K562 (cell line): ENCODE data around the gene PPP2R1A. TPM values are rescaled to one million over a fixed set of nuclear protein-coding genes. Genes with fewer than 3 reads are reported as not detected.

Experiments
- ATAC-seq: fragments of 200-7000 bp; cut with Tn5 transposase; 3 replicates; pipeline ENCODE4 v1.9.1; 2020; ENCODE audit warnings: moderate library complexity
- Bru-seq: library from RNA; stranded (reverse); fragments of 400-500 nt; gene quantifications from one replicate; lab custom pipeline; 2021; lab: Mats Ljungman, UMichigan
- BruChase-seq, 2 experiments: library from RNA; stranded (reverse); fragments of 400-500 nt; gene quantifications; one replicate each; lab custom pipeline; 2021; lab: Mats Ljungman, UMichigan
- BruUV-seq: library from RNA; stranded (reverse); fragments of 400-500 nt; replicated peaks from 2 replicates; lab custom pipeline; 2021; lab: Mats Ljungman, UMichigan
- CTCF ChIA-PET: fragments of 300-600 bp; formaldehyde crosslinking; extraction: SDS; loops from one replicate; lab custom pipeline; 2021; ENCODE audit warnings: low intra/inter-chr PET ratio; lab: Yijun Ruan, JAX
- POLR2A ChIA-PET: fragments of 300-600, 350-650 bp; sonication (Branson Sonifier 250); formaldehyde crosslinking; extraction: SDS; loops from one replicate; lab custom pipeline; 2021; ENCODE audit warnings: antibody characterized with exemption, inconsistent platforms; lab: Yijun Ruan, JAX
- DNase-seq, 4 experiments: peaks; one replicate each; pipeline versions ENCODE4 v3.0.0 to v3.0.0-alpha.2; 2011 to 2018; ENCODE audit warnings: low spot score in 3 of 4, mixed read lengths in 3 of 4; ENCODE audit errors: extremely low read depth in 1 of 4
- FAIRE-seq: peaks from 2 replicates; lab custom pipeline; 2011; peaks lifted over from hg19 to GRCh38; lab: Jason Lieb, UNC
- H2AFZ ChIP-seq: 2 replicates; pipeline ENCODE4 v1.6.0; 2011; ENCODE audit warnings: low read depth, low read length, control low read depth, inconsistent platforms
- H3K27ac ChIP-seq: fragments of 200-600 bp; 3 replicates; pipeline ENCODE4 v1.8.0; 2011; ENCODE audit warnings: low read depth, mild to moderate bottlenecking, control low read depth, inconsistent platforms, low read length, moderate library complexity, mixed read lengths; ENCODE audit errors: extremely low read depth
- H3K27me3 ChIP-seq, 2 experiments: fragments of 300-600 bp in 1 of 2; 2 replicates in 1 of 2; 3 replicates in 1 of 2; pipeline versions ENCODE4 v1.6.0 to v1.8.0; 2011; ENCODE audit warnings: inconsistent platforms in 2 of 2, low read length in 2 of 2, mild to moderate bottlenecking in 1 of 2, mixed read lengths in 1 of 2, moderate library complexity in 1 of 2; ENCODE audit not compliant: control insufficient read depth in 2 of 2, insufficient read depth in 2 of 2
- H3K36me3 ChIP-seq: fragments of 300-600 bp; 3 replicates; pipeline ENCODE4 v1.8.0; 2011; ENCODE audit warnings: mild to moderate bottlenecking, low read length, inconsistent platforms; ENCODE audit not compliant: control insufficient read depth, insufficient read depth
- H3K4me1 ChIP-seq, 2 experiments: fragments of 200-600 bp in 1 of 2; replicated peaks in 1 of 2; 2 replicates in 1 of 2; 3 replicates in 1 of 2; pipeline versions ENCODE4 v1.5.1 to v1.8.0; 2011; ENCODE audit warnings: inconsistent platforms in 2 of 2, low read length in 2 of 2, mild to moderate bottlenecking in 1 of 2, mixed read lengths in 1 of 2, moderate library complexity in 1 of 2; ENCODE audit not compliant: control insufficient read depth in 2 of 2, insufficient read depth in 2 of 2
- H3K4me2 ChIP-seq: 2 replicates; pipeline ENCODE4 v1.6.1; 2011; ENCODE audit warnings: low read length, control low read depth, inconsistent platforms, mixed read lengths; ENCODE audit not compliant: insufficient read depth
- H3K4me3 ChIP-seq: fragments of 200-600 bp; sonication (generic), shearing (Covaris generic); 2 replicates; pipeline ENCODE4 v1.5.1; 2016; ENCODE audit warnings: control low read depth, inconsistent platforms
- H3K79me2 ChIP-seq: fragments of 200-600 bp; 3 replicates; pipeline ENCODE4 v1.8.0; 2011; ENCODE audit warnings: low read length, inconsistent platforms; ENCODE audit not compliant: control insufficient read depth, insufficient read depth
- H3K9ac ChIP-seq, 2 experiments: 2 replicates each; pipeline versions ENCODE4 v1.6.0 to v1.6.1; 2011; ENCODE audit warnings: low read depth in 2 of 2, low read length in 2 of 2, control low read depth in 1 of 2, inconsistent platforms in 1 of 2, mild to moderate bottlenecking in 1 of 2, mixed read lengths in 1 of 2; ENCODE audit not compliant: insufficient read depth in 1 of 2
- H3K9me1 ChIP-seq: one replicate; pipeline ENCODE4 v1.6.0; 2011; ENCODE audit warnings: inconsistent platforms, mild to moderate bottlenecking, low read length, moderate library complexity; ENCODE audit not compliant: control insufficient read depth, insufficient read depth
- H3K9me3 ChIP-seq: replicated peaks from 2 replicates; pipeline ENCODE4 v1.5.1; 2011; ENCODE audit warnings: low read depth, low read length, inconsistent platforms; ENCODE audit not compliant: control insufficient read depth, insufficient read depth
- H4K20me1 ChIP-seq: replicated peaks from 2 replicates; pipeline ENCODE4 v1.6.1; 2011; ENCODE audit warnings: low read length, inconsistent platforms, mixed read lengths; ENCODE audit not compliant: control insufficient read depth, insufficient read depth
- BRD4 ChIP-seq: fragments of 200-600 bp; sonication (generic); IDR thresholded peaks from 2 replicates; pipeline ENCODE4 v1.6.1; 2017; ENCODE audit warnings: inconsistent platforms
- CTBP1 ChIP-seq: fragments of 450-650 bp; IDR thresholded peaks from 2 replicates; pipeline ENCODE4 v1.6.1; 2016; ENCODE audit warnings: borderline replicate concordance
- ETV5 ChIP-seq: sonication (generic); formaldehyde crosslinking; IDR thresholded peaks from 2 replicates; pipeline ENCODE4 v1.4.0; 2020; ENCODE audit warnings: low read depth, mild to moderate bottlenecking, missing genetic modification reagents
- NR4A1 ChIP-seq, 2 experiments: fragments of 250-450 bp in 1 of 2; fragments of 450-650 bp in 1 of 2; sonication (Bioruptor Pico) in 1 of 2; IDR thresholded peaks; 2 replicates each; pipeline versions ENCODE4 v1.4.0 to v1.6.1; 2016 to 2020; ENCODE audit warnings: mild to moderate bottlenecking in 2 of 2, missing compliant biosample characterization in 1 of 2, missing genetic modification characterization in 1 of 2, moderate library complexity in 1 of 2
- PKNOX1 ChIP-seq: fragments of 450-650 bp; IDR thresholded peaks from 2 replicates; pipeline ENCODE4 v1.6.1; 2016
- POLR3G ChIP-seq: IDR thresholded peaks from 2 replicates; pipeline ENCODE4 v1.6.1; 2011; ENCODE audit not compliant: insufficient read length, insufficient replicate concordance; ENCODE audit errors: extremely low read depth
- RBM25 ChIP-seq: fragments of 200-400 bp; formaldehyde crosslinking; IDR thresholded peaks from 2 replicates; pipeline ENCODE4 v1.6.1; 2018; ENCODE audit warnings: low read length, low read depth, moderate library complexity; ENCODE audit not compliant: severe bottlenecking
- ZNF263 ChIP-seq: sonication (generic); formaldehyde crosslinking; IDR thresholded peaks from 2 replicates; pipeline ENCODE4 v1.8.0; 2022; ENCODE audit warnings: mild to moderate bottlenecking, missing genetic modification reagents, borderline replicate concordance
- ZNF740 ChIP-seq, 3 experiments: fragments of 200-800 bp in 1 of 3; sonication (Bioruptor generic) in 1 of 3; sonication (generic) in 1 of 3; formaldehyde crosslinking in 1 of 3; IDR thresholded peaks; 2 replicates each; pipeline versions ENCODE4 v1.6.1 to v1.8.0; 2016 to 2022; ENCODE audit warnings: mild to moderate bottlenecking in 2 of 3, missing compliant biosample characterization in 2 of 3, missing genetic modification characterization in 2 of 3, missing genetic modification reagents in 1 of 3
- WGBS: fragments of 100-300 bp; shearing (Covaris generic); methylation state at CpG from one replicate; pipeline ENCODE4 v1.1.6; 2016; ENCODE audit warnings: low coverage, mixed read lengths; ENCODE audit not compliant: insufficient coverage; ENCODE audit errors: missing lambda C conversion rate; 5-methylcytosine and 5-hydroxymethylcytosine counted together
- in situ Hi-C: fragments of 300-500 bp; cut with MboI; formaldehyde crosslinking; loops from 4 replicates; pipeline ENCODE4 v1.15.0; 2018; ENCODE audit warnings: inconsistent platforms, mixed read lengths
- intact Hi-C: fragments of 100-400 bp; cut with micrococcal nuclease; formaldehyde crosslinking; loops from 2 replicates; pipeline ENCODE4 v1.14.2; 2022
- long read RNA-seq, 3 experiments: library from polyadenylated mRNA in 2 of 3; library from RNA in 1 of 3; unstranded in 2 of 3; stranded (forward) in 1 of 3; transcript quantifications; one replicate each; pipeline ENCODE4 v2.0.0, GENCODE V29; 2019 to 2022
- polyA minus RNA-seq, 3 experiments: library from RNA; depleted of rRNA, polyadenylated mRNA; stranded (reverse); fragments of >200 nt; gene quantifications; 2 replicates each; pipeline ENCODE4 v1.2.3, GENCODE V29; 2011
- polyA plus RNA-seq, 8 experiments: library from polyadenylated mRNA; depleted of rRNA in 4 of 8; stranded (reverse) in 5 of 8; unstranded in 3 of 8; fragments of >200 nt; fragmentation: Nextera tagmentation in 2 of 8; fragmentation: Illumina TruSeq in 1 of 8; extraction: Ambion mirVana in 2 of 8; extraction: Trizol in 1 of 8; gene quantifications; 2 replicates each; pipeline versions ENCODE4 v1.2.1 to v1.2.3, GENCODE V29; 2011 to 2014; ENCODE audit warnings: inconsistent platforms in 1 of 8, missing spikeins in 1 of 8
- total RNA-seq, 7 experiments: library from RNA; depleted of rRNA in 6 of 7; stranded (reverse); fragments of >200 nt in 6 of 7; fragmentation: Illumina TruSeq in 2 of 7; extraction: Trizol in 2 of 7; gene quantifications; 2 replicates each; pipeline versions ENCODE4 v1.2.1 to v1.2.3, GENCODE V29; 2011 to 2021; ENCODE audit warnings: low replicate concordance in 1 of 7

Gene PPP2R1A
- 81.8 and 144 TPM in 2 replicates for total RNA-seq (2011; cell fraction: chromatin; rRNA removed; ENCODE audit: low replicate concordance)
- 101 and 118 TPM in 2 replicates for total RNA-seq (2011; cell fraction: nucleolus; rRNA removed)
- total RNA-seq (2011; cell fraction: nucleoplasm; rRNA removed) = 97.3 and 106 TPM in 2 replicates
- total RNA-seq (2014; rRNA removed) (70.1 and 109 TPM in 2 replicates), total RNA-seq (2014; rRNA removed; fragmentation: Illumina TruSeq; extraction: Trizol) (57.1 and 82.6 TPM in 2 replicates), total RNA-seq (2015; rRNA removed; fragmentation: Illumina TruSeq; extraction: Trizol) (60.4 and 62.8 TPM in 2 replicates), total RNA-seq (2021) (203 and 211 TPM in 2 replicates), polyA plus RNA-seq (2011; rRNA removed) (76.1 and 136 TPM in 2 replicates), polyA plus RNA-seq (2014; fragmentation: Illumina TruSeq; extraction: Trizol) (151 and 153 TPM in 2 replicates), polyA plus RNA-seq (2014; fragmentation: Nextera tagmentation; extraction: Ambion mirVana) (10 to 100 TPM; 10.1 to 16.0 TPM), polyA plus RNA-seq (2014; rRNA removed) (64.3 and 73.6 TPM in 2 replicates), polyA minus RNA-seq (2011; rRNA and poly(A)+ RNA removed) (119 and 129 TPM in 2 replicates), Bru-seq, nascent RNA (percentile 85 among the genes with signal in this experiment), BruChase-seq, experiment 1, labeled RNA remaining after a 2-hour chase (percentile 85 among the genes with signal in this experiment), BruChase-seq, experiment 2, labeled RNA remaining after a 6-hour chase (percentile 82 among the genes with signal in this experiment)
- 94.5 and 135 TPM in 2 replicates for polyA plus RNA-seq (2011; cell fraction: cytosol; rRNA removed)
- polyA plus RNA-seq (2011; cell fraction: nucleus; rRNA removed) = 73.6 and 105 TPM in 2 replicates
- 164 and 276 TPM in 2 replicates for polyA plus RNA-seq (2012)
- 148 and 155 TPM in 2 replicates for polyA minus RNA-seq (2011; cell fraction: cytosol; rRNA and poly(A)+ RNA removed)
- polyA minus RNA-seq (2011; cell fraction: nucleus; rRNA and poly(A)+ RNA removed) = 49.5 and 68.0 TPM in 2 replicates
- long read RNA-seq, experiment 1, full-length matches to known transcripts = 437 of 825 reads
- long read RNA-seq, experiment 1, partial matches to known transcripts = 364 of 825 reads
- long read RNA-seq, experiment 1, other reads (novel, unspliced or antisense) = 24 of 825 reads
- long read RNA-seq, experiment 2, full-length matches to known transcripts = 154 of 236 reads
- long read RNA-seq, experiment 2, partial matches to known transcripts = 45 of 236 reads
- long read RNA-seq, experiment 2, other reads (novel, unspliced or antisense) = 37 of 236 reads
- long read RNA-seq, experiment 3, full-length matches to known transcripts = 308 of 332 reads
- long read RNA-seq, experiment 3, partial matches to known transcripts = 13 of 332 reads
- long read RNA-seq, experiment 3, other reads (novel, unspliced or antisense) = 11 of 332 reads

- WGBS = 1% methylated on average over 55 of the region's 70 CpGs
- H3K4me3 ChIP-seq = peak within 1 kb of the TSS; percentile 82
- FAIRE-seq (peak; percentile 100), ATAC-seq (peak; percentile 95), DNase-seq (peak; percentile 99 to 100 (median 100))
- peak within 1 kb of the TSS; percentile 95 for H3K9ac ChIP-seq
- no peaks in the 10 kb centered on the region for H3K9me3 ChIP-seq
- H3K36me3 ChIP-seq = peaks cover 38% of the 10 kb centered on the region; the same call in 2 of the 3 replicates
- BruUV-seq = no TSS peak
- peaks cover 54% of the 10 kb centered on the region for H3K79me2 ChIP-seq
- peak within 1 kb of the TSS; percentile 97 for H2AFZ ChIP-seq
- H4K20me1 ChIP-seq = no peaks in the 10 kb centered on the region; the same call in 1 of the 2 replicates
- intact Hi-C loops (loop anchor here (5.0 kb wide), 1 partner anchor 48 kb away; no protein-coding TSS in a partner anchor), in situ Hi-C loops (no loop called here)
- H3K4me2 ChIP-seq = peak within 1 kb of the TSS; percentile 84
- H3K9me1 ChIP-seq = no peaks in the 10 kb centered on the region
- H3K4me1 ChIP-seq = peaks cover 7 to 14% of the 10 kb centered on the region in 2 experiments; a peak in 3 of 5 replicates
- ChIA-PET POLR2A (interaction anchor here (0.5 to 1.9 kb wide), 11 partner anchors 9 to 1770 kb away, joined by 3 to 16 read pairs (median 4); no protein-coding TSS in a partner anchor), CTCF (no interaction called here)
- H3K27me3 ChIP-seq = no peaks in the 10 kb centered on the region
- H3K27ac ChIP-seq = peak within 1 kb of the TSS; percentile 99
- TF ChIP-seq ETV5 (peak; percentile 74), NR4A1 (CRISPR knock-in tag; IDR thresholded peaks at IDR 0.05) (peak; percentile 67; the same call in 1 of the 2 replicates), NR4A1 (tag; IDR thresholded peaks at IDR 0.05) (peak; percentile 69; the same call in 1 of the 2 replicates), POLR3G (no peak), CTBP1 (peak; percentile 25; the same call in 1 of the 2 replicates), ZNF263 (CRISPR knock-in tag) (peak; percentile 31; the same call in 1 of the 2 replicates), RBM25 (peak; percentile 89), ZNF740 (CRISPR knock-in tag; IDR thresholded peaks at IDR 0.05) (peak; percentile 100), ZNF740 (tag; IDR thresholded peaks at IDR 0.05) (peak in 1 of 2 experiments; percentile 99; a peak in 2 of 4 replicates), PKNOX1 (peak; percentile 98), BRD4 (0 out of 2 replicates have a peak, but pooled peaks have one; percentile 43)
Observed at GRCh38 chr19:52189735-52190486, at the start of gene PPP2R1A. TSS of gene PPP2R1A (plus strand) at chr19:52190052. CDS start at chr19:52190097, 45 bp downstream.
